C4-2B (cell line): ENCODE measurements around the gene CALML5.

Experiments used
- CTCF ChIP-seq: fragments of 450-650 bp; conservative IDR thresholded peaks from 2 replicates; pipeline ENCODE4 v1.5.1; 2017; ENCODE audit warnings: mild to moderate bottlenecking
- ZFX ChIP-seq: fragments of 450-650 bp; IDR thresholded peaks from 2 replicates; pipeline ENCODE4 v1.6.1; 2017

GRCh38 chr10:5537684-5538083 is 38.3 kb upstream of the CALML5 start:
- no peak for TF ChIP-seq CTCF
- TF ChIP-seq ZFX, result no peak
